Breast epithelium (tissue), 4 donors: ENCODE results near the gene MAP3K7. TPM values are rescaled to one million over a fixed set of nuclear protein-coding genes. Genes with fewer than 3 reads are reported as not detected.

ENCODE experiments used
- DNase-seq, 2 donors: peaks; one replicate each; pipeline ENCODE4 v3.0.0-alpha.2; 2019; ENCODE audit warnings: low spot score in 2 of 2
- H3K27ac ChIP-seq, 2 donors: fragments of 200-600 bp; sonication (generic) in 1 of 2; one replicate each; pipeline ENCODE4 v1.5.1; 2016 to 2019; ENCODE audit warnings: mild to moderate bottlenecking in 1 of 2
- H3K27me3 ChIP-seq, 2 donors: fragments of 200-600 bp; sonication (generic) in 1 of 2; one replicate each; pipeline versions ENCODE4 v1.5.1 to v1.6.0; 2017 to 2019; ENCODE audit warnings: control low read depth in 1 of 2, mild to moderate bottlenecking in 1 of 2
- H3K36me3 ChIP-seq: fragments of 200-600 bp; one replicate; pipeline ENCODE4 v1.5.1; 2019
- H3K4me1 ChIP-seq, 2 donors: fragments of 200-600 bp; sonication (generic); one replicate each; pipeline ENCODE4 v1.5.1; 2016 to 2019; ENCODE audit warnings: control low read depth in 1 of 2
- H3K4me3 ChIP-seq, 3 donors: fragments of 200-600 bp; sonication (generic); 1 replicate in 2 of 3; 2 replicates in 1 of 3; pipeline ENCODE4 v1.5.1; 2016 to 2019; ENCODE audit warnings: mild to moderate bottlenecking in 3 of 3, moderate library complexity in 2 of 3
- H3K9me3 ChIP-seq, 2 donors: fragments of 200-600 bp; sonication (generic) in 1 of 2; one replicate each; pipeline ENCODE4 v1.5.1; 2016 to 2019; ENCODE audit warnings: control low read depth in 1 of 2
- CTCF ChIP-seq, 3 donors: fragments of 450-650 bp; IDR thresholded peaks; one replicate each; pipeline ENCODE4 v1.5.1; 2016 to 2017; ENCODE audit warnings: antibody characterized with exemption in 3 of 3, mild to moderate bottlenecking in 3 of 3, moderate library complexity in 3 of 3
- POLR2A ChIP-seq: fragments of 450-650 bp; IDR thresholded peaks from one replicate; pipeline ENCODE4 v1.6.1; 2016; ENCODE audit warnings: antibody characterized with exemption, mild to moderate bottlenecking, moderate library complexity
- POLR2AphosphoS5 ChIP-seq, 3 donors: sonication (generic); formaldehyde crosslinking; IDR thresholded peaks; one replicate each; pipeline ENCODE4 v1.6.1; 2017; ENCODE audit warnings: antibody characterized with exemption in 3 of 3
- intact Hi-C: fragments of 100-400 bp; cut with DNase I; formaldehyde crosslinking; loops from one replicate; pipeline ENCODE4 v1.15.1; 2023; ENCODE audit warnings: low total_unique reads
- total RNA-seq, 3 donors: library from RNA; depleted of rRNA; stranded (reverse); fragments of >200 nt; gene quantifications; one replicate each; pipeline ENCODE4 v1.1.0, GENCODE V29; 2016

MAP3K7 gene
- total RNA-seq, 3 donors from 2014 or later, result 26.2 to 52.4 (median 31.1) TPM

- Histone ChIP-seq H3K27ac (no peak overlapping the region), H3K4me1 (no peaks in the 10 kb centered on the region), H3K9me3 (no peaks in the 10 kb centered on the region), H3K27me3 (no peaks in the 10 kb centered on the region), H3K36me3 (no peaks in the 10 kb centered on the region), H3K4me3 (no peak overlapping the region)
- intact Hi-C loops, result loop anchor here (10.0 kb wide), 1 partner anchor 398 kb away; no protein-coding TSS in a partner anchor
- DNase-seq, result no peak
- TF ChIP-seq CTCF (IDR thresholded peaks at IDR 0.05) (no peak), POLR2AphosphoS5 (IDR thresholded peaks at IDR 0.05) (no peak), POLR2A (no peak)
These were observed 114.2 kb downstream of the MAP3K7 start for GRCh38 chr6:90472716-90473115.

GRCh38 chr6:90471263-90471662 lies 115.6 kb downstream of the MAP3K7 start:
- no peaks in the 10 kb centered on the region for H3K4me1 ChIP-seq
- no peaks in the 10 kb centered on the region for H3K36me3 ChIP-seq
- no peaks in the 10 kb centered on the region for H3K27me3 ChIP-seq
- intact Hi-C loops, result loop anchor here (10.0 kb wide), 1 partner anchor 396 kb away; no protein-coding TSS in a partner anchor
- TF ChIP-seq POLR2A (no peak), POLR2AphosphoS5 (IDR thresholded peaks at IDR 0.05) (no peak), CTCF (IDR thresholded peaks at IDR 0.05) (no peak)
- H3K4me3 ChIP-seq, result no peak overlapping the region
- H3K27ac ChIP-seq, result no peak overlapping the region
- DNase-seq, result no peak
- H3K9me3 ChIP-seq, result no peaks in the 10 kb centered on the region

- Histone ChIP-seq H3K36me3 (no peaks in the 10 kb centered on the region), H3K4me3 (no peak overlapping the region), H3K4me1 (no peaks in the 10 kb centered on the region), H3K27me3 (no peaks in the 10 kb centered on the region), H3K27ac (peak overlapping the region; percentile 53 to 80), H3K9me3 (no peaks in the 10 kb centered on the region)
- DNase-seq, result peak in 1 of 2 donors; percentile 80
- intact Hi-C loops, result loop anchor here (10.0 kb wide), 1 partner anchor 395 kb away; no protein-coding TSS in a partner anchor
- TF ChIP-seq CTCF (IDR thresholded peaks at IDR 0.05), result no peak
- peak in 2 of 3 donors; percentile 31 to 62 for TF ChIP-seq POLR2AphosphoS5 (IDR thresholded peaks at IDR 0.05)
- no peak for TF ChIP-seq POLR2A
These were observed 117.0 kb downstream of the MAP3K7 start for GRCh38 chr6:90469906-90470305.

- no peaks in the 10 kb centered on the region for H3K27me3 ChIP-seq
- H3K27ac ChIP-seq, result peak overlapping the region; percentile 53 to 80
- H3K36me3 ChIP-seq, result no peaks in the 10 kb centered on the region
- no peak overlapping the region for H3K4me3 ChIP-seq
- intact Hi-C loops, result no loop called here
- TF ChIP-seq POLR2A, result no peak
- no peak for TF ChIP-seq POLR2AphosphoS5 (IDR thresholded peaks at IDR 0.05)
- TF ChIP-seq CTCF (IDR thresholded peaks at IDR 0.05), result no peak
- H3K4me1 ChIP-seq, result no peaks in the 10 kb centered on the region
- no peak for DNase-seq
- no peaks in the 10 kb centered on the region for H3K9me3 ChIP-seq
These were observed 118.0 kb downstream of the MAP3K7 start for GRCh38 chr6:90468859-90469258.

GRCh38 chr6:90468080-90468479 lies 118.8 kb downstream of the MAP3K7 start:
- no peak overlapping the region for H3K4me3 ChIP-seq
- H3K9me3 ChIP-seq, result no peaks in the 10 kb centered on the region
- no peak for DNase-seq
- H3K4me1 ChIP-seq, result no peaks in the 10 kb centered on the region
- no peaks in the 10 kb centered on the region for H3K36me3 ChIP-seq
- H3K27me3 ChIP-seq, result no peaks in the 10 kb centered on the region
- intact Hi-C loops, result no loop called here
- TF ChIP-seq CTCF (IDR thresholded peaks at IDR 0.05) (no peak), POLR2A (no peak), POLR2AphosphoS5 (IDR thresholded peaks at IDR 0.05) (no peak)
- no peak overlapping the region for H3K27ac ChIP-seq
